SW480 (cell line): ENCODE results near the gene OPTC.
"Not testable (repeated sequence)": the region's sequence is repeated elsewhere in the genome, so short reads cannot be mapped to it uniquely, and the experiment has no call there.

Experiments used
- DNase-seq: peaks from one replicate; pipeline ENCODE4 v3.0.0-alpha.2; 2016; ENCODE audit warnings: low spot score

OPTC gene

DNA sequence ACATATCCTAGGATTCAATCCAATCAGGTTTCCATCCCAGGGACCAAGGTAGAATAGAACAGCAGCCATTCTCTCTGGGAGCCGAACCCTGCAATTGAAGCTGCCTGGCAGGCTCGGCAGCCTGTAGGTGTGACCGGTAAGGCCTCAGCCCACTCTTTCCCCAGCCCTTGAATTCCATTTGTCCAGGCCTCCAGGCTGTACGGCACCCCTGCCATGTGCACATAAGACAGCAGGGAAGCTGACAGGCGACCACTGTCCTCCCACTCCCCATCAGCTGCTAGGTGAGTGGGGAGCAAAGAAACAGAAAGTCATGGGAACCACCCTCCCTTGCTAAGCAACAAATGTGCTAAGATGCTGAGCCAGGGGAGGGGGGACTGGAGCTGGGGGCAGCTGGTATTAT is 23.0 kb downstream of the OPTC start:
- DNase-seq, result no peak

- DNase-seq, result no peak
Observed at GRCh38 chr1:203517426-203518110, 23.6 kb downstream of the OPTC start.

DNA sequence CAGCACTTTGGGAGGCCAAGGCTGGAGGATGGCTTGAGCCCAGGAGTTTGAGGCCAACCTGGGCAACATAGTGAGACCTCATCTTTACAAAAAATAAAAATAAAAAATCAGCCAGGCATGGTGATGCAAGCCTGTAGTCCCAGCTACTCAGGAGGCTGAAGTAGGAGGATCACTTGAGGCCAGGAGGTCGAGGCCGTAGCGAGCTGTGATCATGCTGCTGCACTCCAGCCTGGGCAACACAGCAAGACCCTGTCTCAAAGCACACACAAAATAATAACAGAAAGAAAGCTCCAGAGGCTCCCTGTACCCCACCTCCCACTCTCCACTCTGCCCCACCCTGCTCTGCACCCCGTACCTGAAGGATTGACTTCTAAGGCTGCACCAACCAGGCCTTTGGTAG is 24.2 kb downstream of the OPTC start:
- not testable (repeated sequence) for DNase-seq

GRCh38 chr1:203518541-203518940 is 24.6 kb downstream of the OPTC start:
- DNase-seq, result no peak

DNA sequence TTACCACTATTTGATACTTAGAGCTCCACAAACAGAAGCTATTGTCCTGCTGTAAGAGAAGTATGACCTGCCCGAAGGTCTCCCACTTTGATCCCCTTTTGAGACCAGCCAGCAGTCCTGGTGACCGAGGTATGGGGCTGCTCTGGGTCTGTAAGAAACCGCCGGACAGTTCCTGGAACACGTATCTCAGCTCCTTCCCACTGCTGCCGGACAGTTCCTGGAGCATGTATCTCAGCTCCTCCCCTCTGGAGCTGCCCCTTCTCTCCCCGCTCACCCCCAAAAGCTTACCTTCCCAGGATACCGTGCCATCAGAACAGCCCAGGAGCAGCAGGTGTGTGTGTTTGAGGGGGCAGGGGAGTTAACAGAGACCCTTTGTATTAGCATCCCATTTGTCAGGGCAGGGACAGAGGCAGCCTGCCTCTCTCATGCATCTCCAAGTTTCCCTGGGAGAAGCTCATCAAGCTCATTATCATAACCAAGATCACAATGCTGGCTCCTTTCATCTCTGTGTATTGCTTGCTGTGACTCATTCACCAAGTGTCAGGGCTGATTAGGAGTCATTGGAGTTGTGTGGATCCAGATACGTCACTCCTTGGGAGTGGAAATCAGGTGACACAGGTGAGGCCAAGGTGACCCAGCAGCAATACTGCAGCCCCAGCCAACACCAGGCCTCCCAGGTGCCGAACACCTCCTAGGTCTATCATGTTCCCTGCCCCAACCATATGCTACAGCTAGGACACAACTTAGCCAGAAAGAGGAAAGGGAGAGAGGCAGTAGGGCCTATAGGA is 25.3 kb downstream of the OPTC start:
- peak; percentile 29 for DNase-seq

GRCh38 chr1:203519896-203520295 is 25.9 kb downstream of the OPTC start:
- DNase-seq, result no peak

- DNase-seq, result no peak
Observed at GRCh38 chr1:203520315-203520714, 26.4 kb downstream of the OPTC start.

- no peak for DNase-seq
Observed at GRCh38 chr1:203521074-203521794, 27.3 kb downstream of the OPTC start.

DNA sequence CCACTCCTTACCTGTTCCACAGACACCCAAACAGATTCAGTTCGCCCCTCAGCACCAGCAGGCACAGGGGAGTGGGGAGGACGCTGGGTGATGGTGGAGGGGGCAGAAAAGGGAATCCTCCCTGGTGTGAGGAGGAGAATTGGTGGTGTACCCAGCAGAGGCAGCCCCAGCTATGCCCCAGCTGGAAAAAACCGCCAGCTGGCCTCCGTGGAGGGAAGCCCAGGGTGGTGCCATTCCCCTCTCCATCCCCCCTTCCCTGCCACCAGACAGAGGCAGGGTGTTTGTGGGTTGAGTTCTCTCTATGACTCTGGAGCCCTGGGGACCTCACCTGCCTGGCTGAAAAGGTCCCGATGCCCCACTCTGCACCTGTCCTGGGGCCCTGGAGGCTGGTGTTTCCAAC is 27.9 kb downstream of the OPTC start:
- no peak for DNase-seq

- no peak for DNase-seq
Observed at GRCh38 chr1:203522237-203522636, 28.3 kb downstream of the OPTC start.

GRCh38 chr1:203523667-203524066 is 29.7 kb downstream of the OPTC start:
- DNase-seq, result no peak

DNA sequence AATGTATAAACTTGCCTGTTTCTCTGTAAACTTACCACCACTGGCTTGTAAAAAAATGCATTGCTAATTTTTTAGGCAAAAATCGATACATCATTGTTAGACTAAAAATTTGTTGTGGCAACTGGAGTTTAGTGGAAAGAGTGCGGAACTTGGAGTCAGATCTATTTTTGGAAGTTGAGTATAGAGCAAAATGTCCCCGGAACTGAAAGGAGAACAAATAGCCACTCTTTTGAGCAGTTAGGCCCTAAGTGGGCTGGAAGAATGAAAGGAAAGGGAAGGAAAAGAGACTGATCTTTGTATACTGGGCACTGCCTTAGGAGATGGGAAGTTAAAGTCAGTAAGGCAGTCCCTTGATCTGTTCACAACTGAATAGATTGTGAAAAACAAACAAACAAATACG is 30.2 kb downstream of the OPTC start:
- DNase-seq, result no peak

GRCh38 chr1:203524824-203525223 is 30.9 kb downstream of the OPTC start:
- DNase-seq, result no peak

- no peak for DNase-seq
Observed at GRCh38 chr1:203525685-203526084, 31.7 kb downstream of the OPTC start.

- no peak for DNase-seq
Observed at GRCh38 chr1:203526130-203526529, 32.2 kb downstream of the OPTC start.

GRCh38 chr1:203526572-203526971 is 32.6 kb downstream of the OPTC start:
- DNase-seq, result no peak

DNA sequence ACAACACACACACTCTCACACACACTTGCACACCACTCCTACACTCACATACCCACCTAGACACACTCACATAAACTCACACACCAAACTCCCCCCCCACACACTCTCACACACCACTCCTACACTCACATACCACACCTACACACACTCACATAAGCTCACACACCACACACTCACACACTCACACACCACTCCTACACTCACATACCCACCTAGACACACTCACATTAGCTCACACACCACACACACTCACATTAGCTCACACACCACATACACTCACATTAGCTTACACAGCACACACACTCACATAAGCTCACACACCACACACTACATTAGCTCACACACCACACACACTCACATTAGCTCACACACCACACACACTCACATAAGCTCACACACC is 33.1 kb downstream of the OPTC start:
- DNase-seq, result no peak

DNA sequence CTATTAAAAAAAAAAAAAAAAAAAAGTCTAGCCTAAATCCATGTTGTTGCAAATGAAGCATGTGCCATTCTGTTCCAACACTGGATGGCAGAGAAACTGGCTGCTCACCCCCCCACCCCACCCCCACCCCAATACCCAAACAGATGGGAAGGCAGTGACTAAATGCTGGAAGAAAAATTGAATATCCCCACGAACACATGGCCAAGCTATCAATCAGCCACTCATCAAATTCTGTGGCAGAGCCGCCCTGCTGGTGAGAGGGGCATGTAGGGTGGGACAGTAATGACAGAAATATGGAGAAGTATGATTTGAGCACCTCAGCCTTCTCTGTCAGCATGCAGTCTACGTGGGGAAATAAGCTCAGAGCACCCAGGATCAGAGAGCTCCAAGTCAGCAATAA is 34.1 kb downstream of the OPTC start:
- DNase-seq, result no peak

DNA sequence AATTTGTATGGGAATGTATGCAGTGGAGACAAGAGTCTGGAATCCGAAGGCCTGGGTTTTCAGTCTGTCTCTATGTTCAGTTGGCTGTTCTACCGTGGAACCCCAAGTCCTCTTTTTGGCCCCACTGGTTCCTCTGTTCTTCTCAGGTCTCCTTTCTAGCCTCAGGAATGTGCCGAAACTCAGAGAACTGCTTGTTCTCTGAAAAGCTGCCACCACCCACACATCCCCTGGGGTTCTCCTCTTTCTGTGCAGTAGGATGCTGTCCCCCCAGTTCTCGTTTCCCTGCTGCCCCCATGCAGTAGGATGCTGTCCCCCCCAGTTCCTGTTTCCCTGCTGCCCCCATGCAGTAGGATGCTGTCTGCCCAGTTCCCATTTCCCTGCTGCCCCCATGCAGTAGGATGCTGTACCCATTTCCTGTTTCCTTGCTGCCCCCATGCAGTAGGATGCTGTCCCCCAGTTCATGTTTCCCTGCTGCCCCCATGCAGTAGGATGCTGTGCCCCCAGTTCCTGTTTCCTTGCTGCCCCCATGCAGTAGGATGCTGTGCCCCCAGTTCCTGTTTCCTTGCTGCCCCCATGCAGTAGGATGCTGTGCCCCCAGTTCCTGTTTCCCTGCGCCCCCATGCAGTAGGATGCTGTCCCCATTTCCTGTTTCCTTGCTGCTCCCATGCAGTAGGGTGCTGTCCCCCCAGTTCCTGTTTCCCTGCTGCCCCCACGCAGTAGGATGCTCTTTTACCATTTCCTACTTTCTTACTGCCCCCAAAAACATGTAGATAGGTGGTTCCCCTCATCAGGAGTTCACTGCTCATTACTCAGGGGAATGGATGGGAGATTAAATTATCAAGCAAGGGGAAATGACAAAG is 35.3 kb downstream of the OPTC start:
- DNase-seq, result no peak

GRCh38 chr1:203531063-203531462 is 37.1 kb downstream of the OPTC start:
- no peak for DNase-seq

- DNase-seq, result no peak
Observed at GRCh38 chr1:203534012-203534411, 40.1 kb downstream of the OPTC start.

DNA sequence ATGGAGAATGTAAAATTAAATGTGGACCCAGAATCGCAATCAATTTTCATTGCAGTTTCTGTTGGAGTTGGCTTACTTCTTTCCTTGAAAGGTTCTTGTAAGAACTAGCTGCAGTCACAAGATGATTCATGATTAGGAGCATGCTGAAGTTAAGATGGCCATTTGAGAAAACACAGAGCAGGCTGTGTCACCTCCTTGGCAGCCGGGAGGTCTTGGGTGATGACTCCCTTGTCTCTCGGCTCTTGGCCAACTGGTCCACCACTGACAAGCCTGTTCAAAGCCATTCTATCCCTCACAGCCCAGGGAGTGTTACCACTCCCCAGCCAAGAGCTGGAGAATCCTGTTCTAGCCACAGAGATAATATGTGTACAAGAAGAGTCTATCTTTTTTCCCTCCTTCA is 40.6 kb downstream of the OPTC start:
- DNase-seq, result no peak
